ENCODE data around the gene RHBDD3. TPM values are rescaled to one million over a fixed set of nuclear protein-coding genes. Genes with fewer than 3 reads are reported as not detected.

Gene RHBDD3
- total and polyA plus RNA-seq, 2 of the 4 experiments (the other 2 are of a cell fraction): 5.7 to 21.5 TPM

- dilution Hi-C loops (cut with HindIII; ENCODE audit: low sequenced_read_pairs, unreplicated experiment) (no loop called here), in situ Hi-C loops (cut with MboI; ENCODE audit: low sequenced_read_pairs) (loop anchor here (25.0 kb wide), 1 partner anchor 613 kb away; no protein-coding TSS in a partner anchor), intact Hi-C loops (cut with micrococcal nuclease) (no loop called here)
- Histone ChIP-seq H2BK15ac (ENCODE audit: low read depth, low read length) (no peak overlapping the region), H3K4me1 (ENCODE audit: control insufficient read depth, insufficient read depth, low read length) (peaks cover 12% of the 10 kb centered on the region; the same call in 1 of the 2 replicates), H3K27ac (ENCODE audit: insufficient read depth, low read length) (no peak overlapping the region), H3K79me1 (ENCODE audit: low read depth in 1 of 2, low read length in 2 of 2) (no peaks in the 10 kb centered on the region), H3K23ac (ENCODE audit: low read depth, low read length) (no peak overlapping the region), H3K4me3 (ENCODE audit: insufficient read depth, low read depth, low read length) (no peak overlapping the region), H2BK120ac (ENCODE audit: low read depth, low read length) (no peak overlapping the region), H2BK20ac (ENCODE audit: low read depth, low read length) (no peak overlapping the region), H4K20me1 (ENCODE audit: insufficient read depth, low read length) (no peaks in the 10 kb centered on the region; the same call in 1 of the 2 replicates), H3K27me3 (ENCODE audit: control insufficient read depth, insufficient read depth, low read length) (peaks cover 4% of the 10 kb centered on the region; the same call in 1 of the 2 replicates), H3K36me3 (ENCODE audit: control insufficient read depth, insufficient read depth, low read length) (no peaks in the 10 kb centered on the region), H2AK5ac (ENCODE audit: low read depth, low read length) (no peak overlapping the region; the same call in 1 of the 2 replicates), H2AK9ac (replicated peaks; ENCODE audit: low read depth, low read length, poor library complexity) (peak overlapping the region; percentile 44), H2AFZ (replicated peaks; ENCODE audit: low read length, poor library complexity) (no peak overlapping the region), H3K9me1 (ENCODE audit: insufficient read depth, low read length) (0 out of 2 replicates have a peak, but pooled peaks cover 2% of the 10 kb centered on the region), H3K14ac (replicated peaks; ENCODE audit: low read depth, low read length) (no peak overlapping the region), H3K4ac (ENCODE audit: low read depth, low read length) (no peak overlapping the region), H3K4me2 (ENCODE audit: low read depth, low read length) (no peak overlapping the region), H4K8ac (ENCODE audit: low read depth in 2 of 2, low read length in 2 of 2) (no peak overlapping the region; a peak in 1 of 4 replicates), H3K56ac (ENCODE audit: extremely low read depth, insufficient read depth, low read length) (no peak overlapping the region), H4K5ac (ENCODE audit: low read depth, low read length) (no peak overlapping the region), H3K18ac (ENCODE audit: low read depth, low read length) (no peak overlapping the region), H4K91ac (ENCODE audit: insufficient read depth, low read depth, low read length) (no peak overlapping the region), H2BK5ac (ENCODE audit: low read depth, low read length, poor library complexity, severe bottlenecking) (no peak overlapping the region), H3K9me3 (ENCODE audit: control insufficient read depth, insufficient read depth, low read length) (no peaks in the 10 kb centered on the region), H3K9ac (ENCODE audit: low read depth, low read length) (no peak overlapping the region)
- CTCF ChIA-PET: no interaction called here
- BruUV-seq (replicated peaks): no TSS peak
- no CpG with 5 or more reads among the region's 7 CpGs for WGBS, 2 experiments (ENCODE audit: extremely low coverage in 2 of 2, insufficient read length in 1 of 2)
- DNase-seq (no peak), ATAC-seq (ENCODE audit: low read depth) (no peak)
- POLR2A ChIA-PET (ENCODE audit: unreplicated experiment): no interaction called here
- TF ChIP-seq POLR2A (IDR thresholded peaks at IDR 0.05; ENCODE audit: low read depth, low read length) (no peak), CTCF (conservative IDR thresholded peaks at IDR 0.05; ENCODE audit: low read depth, low read length) (no peak), CHD1 (IDR thresholded peaks at IDR 0.05; ENCODE audit: low read depth, low read length) (no peak), FOS (IDR thresholded peaks at IDR 0.05; ENCODE audit: low read depth, low read length) (no peak), CEBPB (IDR thresholded peaks at IDR 0.05; ENCODE audit: low read depth, low read length) (no peak), RAD21 (IDR thresholded peaks at IDR 0.05; ENCODE audit: low read length) (no peak)
These were observed 42.8 kb downstream of the RHBDD3 start for GRCh38 chr22:29224859-29225410.

Measured in IMR-90 (cell line).